Stimulated activated CD4-positive, alpha-beta T cell treated with anti-CD3 and anti-CD28 coated beads, TNF-alpha, amount 100 ng/mL, for 1 hour (primary cell): Measurements from ENCODE around the gene PSMA6.
A peak's percentile ranks its signal among the peaks of the same experiment; 100 is the strongest.
"Not testable (repeated sequence)": the region's sequence is repeated elsewhere in the genome, so short reads cannot be mapped to it uniquely, and the experiment has no call there.

Experiments used
- DNase-seq, 3 donors: peaks; one replicate each; pipeline ENCODE4 v3.0.0-alpha.2; 2020; ENCODE audit warnings: low read depth in 3 of 3, low spot score in 1 of 3

Gene PSMA6

DNA sequence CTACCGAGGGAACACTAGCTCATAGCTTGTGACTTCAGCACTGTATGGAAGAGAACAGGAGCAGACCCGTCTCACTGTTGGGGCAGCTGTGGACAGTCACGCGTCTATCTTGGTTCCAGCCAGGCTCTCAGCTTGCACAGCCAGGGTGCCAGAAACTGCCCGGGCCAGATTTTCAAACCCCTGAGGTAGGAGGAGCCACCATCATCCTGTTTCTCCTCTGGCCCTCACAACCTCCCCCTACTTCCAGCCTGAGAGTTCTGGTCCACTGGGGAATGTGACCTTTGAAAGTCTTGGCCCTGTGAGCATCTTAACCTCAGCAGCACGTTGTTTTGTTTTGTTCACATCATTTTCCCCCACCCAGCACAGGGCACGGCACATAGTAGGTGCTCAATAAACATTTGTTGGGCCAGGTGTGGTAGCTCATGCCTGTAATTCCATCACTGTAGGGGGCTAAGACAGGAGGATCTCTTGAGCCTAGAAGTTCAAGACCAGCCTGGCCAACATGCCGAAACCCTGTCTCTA is 50.4 kb downstream of the PSMA6 start:
- no peak for DNase-seq

DNA sequence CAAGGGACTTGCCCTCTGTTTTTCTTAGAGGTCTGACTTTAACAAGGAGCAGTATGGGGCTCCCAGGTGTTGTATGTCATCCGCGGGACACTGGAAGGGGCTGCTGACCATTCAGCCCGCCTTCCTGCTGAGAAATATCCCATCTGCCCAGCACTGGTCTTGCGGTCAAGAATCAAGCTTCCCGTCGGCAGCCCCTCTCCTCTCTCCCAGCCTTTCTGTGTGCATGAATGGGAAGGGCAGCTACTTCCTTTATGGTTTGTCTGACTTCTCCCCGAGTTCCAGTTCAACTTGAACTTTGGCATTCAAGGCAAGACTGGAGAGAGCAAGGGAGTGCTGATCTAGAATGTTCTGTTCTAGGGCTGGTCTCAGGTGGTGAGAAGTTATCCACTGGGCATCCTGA is 51.5 kb downstream of the PSMA6 start:
- no peak for DNase-seq

DNA sequence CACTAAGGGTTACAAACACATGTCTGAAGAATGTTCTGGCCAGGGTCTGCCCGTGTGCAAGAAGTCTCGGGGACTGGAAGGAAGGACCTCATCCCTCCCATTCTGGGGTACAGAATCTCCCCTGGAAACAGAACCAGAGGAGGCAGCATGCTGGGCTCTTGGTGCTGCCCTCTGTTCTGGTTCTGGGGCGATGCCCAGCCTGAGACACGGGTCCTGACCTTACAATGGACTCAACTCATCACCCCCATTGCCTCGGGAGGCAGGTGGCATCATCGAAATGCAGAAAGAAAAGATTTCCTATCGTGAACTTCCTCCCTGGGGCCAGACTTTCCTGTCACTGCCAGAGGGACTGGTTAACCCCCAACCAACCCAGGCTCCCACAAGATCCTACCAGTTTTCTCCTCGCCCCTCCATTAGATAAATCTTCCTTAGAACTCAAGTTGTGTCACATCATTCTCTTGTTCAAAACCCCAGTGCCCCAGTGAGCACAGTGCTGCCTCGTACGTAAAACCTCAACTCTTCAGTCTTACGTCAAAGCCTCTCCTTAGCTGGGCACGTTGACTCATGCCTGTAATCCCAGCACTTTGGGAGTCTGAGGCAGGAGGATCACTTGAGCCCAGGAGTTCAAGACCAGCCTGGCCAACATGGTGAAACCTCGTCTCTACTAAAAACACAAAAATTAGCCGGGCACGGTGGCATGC is 52.1 kb downstream of the PSMA6 start:
- DNase-seq, result no peak

DNA sequence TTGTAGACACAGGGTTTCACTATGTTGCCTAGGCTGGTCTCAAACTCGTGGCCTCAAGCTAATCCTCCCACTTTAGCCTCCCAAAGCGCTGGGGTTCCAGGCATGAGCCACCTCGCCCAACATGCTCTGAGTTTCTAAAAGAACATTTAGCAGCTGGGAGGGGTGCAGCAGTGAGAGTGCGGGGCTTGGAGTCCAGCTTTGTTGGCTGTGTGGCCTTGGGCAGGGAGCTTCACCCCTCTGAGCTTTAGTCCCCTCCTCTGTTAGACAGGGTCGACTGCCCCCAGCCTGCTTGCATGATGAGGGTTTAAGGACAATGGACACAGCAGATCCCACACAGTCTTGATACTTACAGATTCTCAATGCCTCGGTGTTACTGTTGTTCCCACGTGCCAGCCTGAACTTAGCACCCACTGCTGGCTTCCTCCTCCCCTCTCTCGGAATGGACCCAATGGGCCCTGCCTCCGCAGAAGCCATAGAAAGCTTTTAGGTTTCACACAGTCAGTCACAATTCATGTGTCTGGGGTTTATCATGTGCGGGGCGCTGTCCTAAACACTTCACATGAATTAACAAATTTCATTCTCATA is 54.6 kb downstream of the PSMA6 start:
- no peak for DNase-seq

DNA sequence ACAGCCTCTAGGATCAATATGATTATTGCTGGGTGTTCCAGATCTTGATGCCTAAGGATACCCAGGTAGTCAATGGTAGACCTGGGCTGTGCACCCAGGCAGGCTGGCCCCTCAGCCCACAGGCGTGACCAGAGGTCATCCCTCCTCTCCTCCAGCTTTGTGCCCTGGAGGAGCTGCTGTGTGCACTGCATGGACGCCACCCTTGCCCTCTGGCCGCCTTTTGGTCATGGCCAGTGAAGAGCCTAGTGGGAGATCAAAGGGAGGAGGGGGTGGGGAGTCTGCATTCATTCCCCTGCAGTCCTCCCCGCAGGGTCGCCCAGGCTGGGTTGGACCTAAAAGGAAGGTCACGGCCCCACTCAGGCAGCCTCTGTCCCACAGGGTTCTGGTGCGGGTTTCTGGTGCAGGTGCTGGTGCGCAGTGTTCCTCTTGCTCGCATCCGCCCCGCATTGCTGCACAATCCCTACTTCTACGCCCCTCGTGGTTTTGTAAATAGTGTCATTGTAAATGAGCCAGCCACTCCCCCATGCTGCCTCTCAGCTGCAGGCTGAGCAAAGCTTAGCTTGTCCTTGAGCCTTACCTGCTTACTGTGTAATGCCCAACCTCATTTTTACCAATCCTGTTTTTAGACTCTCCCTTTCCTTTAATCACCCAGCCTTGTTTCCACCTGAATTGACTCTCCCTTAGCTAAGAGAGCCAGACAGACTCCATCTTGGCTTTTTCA is 55.3 kb downstream of the PSMA6 start:
- no peak for DNase-seq

DNA sequence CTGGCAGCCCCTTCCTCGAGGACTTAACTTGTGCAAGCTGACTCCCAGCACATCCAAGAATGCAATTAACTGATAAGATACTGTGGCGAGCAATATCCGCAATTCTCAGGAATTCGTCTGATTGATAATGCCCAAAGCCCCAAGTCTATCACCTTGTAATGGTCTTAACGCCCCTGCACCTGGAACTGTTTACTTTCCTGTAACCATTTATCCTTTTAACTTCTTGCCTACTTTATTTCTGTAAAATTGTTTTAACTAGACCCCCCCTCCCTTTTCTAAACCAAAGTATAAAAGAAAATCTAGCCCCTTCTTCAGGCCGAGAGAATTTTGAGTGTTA is 55.8 kb downstream of the PSMA6 start:
- not testable (repeated sequence) for DNase-seq

DNA sequence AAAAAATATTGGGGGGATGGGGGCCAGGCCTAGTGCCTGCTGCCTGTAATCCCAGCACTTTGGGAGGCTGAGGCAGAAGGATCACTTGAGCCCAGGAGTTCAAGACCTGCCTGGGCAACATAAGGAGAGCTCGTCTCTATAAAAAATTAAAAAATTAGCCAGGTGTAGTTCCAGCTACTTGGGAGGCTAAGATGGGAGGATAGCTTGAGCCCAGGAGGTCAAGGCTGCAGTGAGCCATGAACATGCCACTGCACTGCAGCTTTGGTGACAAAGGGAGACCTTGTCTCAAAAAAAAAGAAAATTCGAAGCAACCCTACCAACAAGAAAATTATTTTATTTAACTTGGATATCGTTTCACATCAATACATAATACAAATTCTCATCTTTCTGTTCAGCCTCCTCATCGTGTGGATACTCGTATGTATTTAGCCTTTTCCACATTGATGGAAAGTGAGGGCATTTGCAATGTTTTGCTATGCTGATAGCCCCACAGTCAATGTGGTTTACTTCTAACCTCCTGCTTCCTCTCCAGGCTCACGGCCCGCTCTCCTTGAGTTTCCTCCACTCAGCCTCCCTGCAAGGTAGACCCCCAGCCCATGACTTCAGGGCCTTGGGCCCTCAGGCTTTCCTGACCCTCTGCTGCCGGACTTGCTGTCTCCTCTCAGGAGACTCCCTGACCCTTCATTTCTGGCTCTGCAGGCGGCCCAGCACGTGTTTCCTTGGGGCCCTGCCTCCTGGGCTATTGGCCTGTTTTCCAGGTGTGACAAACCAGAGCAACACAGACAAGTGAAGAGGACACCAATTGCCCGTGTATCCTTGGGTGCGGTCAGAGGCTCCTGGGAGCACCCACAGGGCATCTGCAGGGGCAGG is 57.5 kb downstream of the PSMA6 start:
- no peak for DNase-seq

DNA sequence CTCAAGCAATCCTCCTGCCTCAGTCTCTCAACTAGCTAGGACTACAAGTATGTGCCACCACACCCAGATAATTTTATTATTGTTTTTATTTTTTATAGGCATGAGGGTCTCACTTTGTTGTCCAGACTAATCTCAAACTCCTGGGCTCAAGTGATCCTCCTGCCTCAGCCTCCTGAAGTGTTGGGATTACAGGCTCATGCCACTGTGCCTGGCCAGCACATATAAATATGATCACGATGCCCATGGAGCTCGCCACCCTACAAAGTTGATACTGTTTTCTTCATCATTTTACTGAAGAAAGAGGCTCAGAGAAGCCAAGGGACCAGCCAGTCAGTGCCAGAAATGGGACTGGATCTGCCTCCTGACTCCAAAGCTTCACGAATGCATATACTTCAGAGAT is 59.3 kb downstream of the PSMA6 start:
- no peak for DNase-seq

DNA sequence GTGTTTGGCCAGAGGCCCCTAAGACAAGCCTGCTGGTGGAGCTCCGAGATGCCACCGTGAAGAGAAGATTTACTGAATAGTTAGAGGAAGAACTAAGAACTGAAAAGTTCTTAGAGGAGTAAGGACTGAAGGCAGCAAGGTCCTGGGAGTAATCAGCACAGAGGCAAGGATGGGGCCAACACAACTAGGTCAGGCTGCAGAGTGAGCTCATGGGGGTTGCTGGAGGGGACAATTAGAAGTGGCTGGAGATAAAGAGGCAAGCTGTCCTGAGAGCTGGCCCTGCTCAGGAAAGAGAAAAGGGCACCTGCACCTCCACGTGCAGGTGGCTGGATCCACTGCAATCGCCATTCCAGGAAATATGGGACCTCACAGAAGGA is 59.7 kb downstream of the PSMA6 start:
- no peak for DNase-seq

DNA sequence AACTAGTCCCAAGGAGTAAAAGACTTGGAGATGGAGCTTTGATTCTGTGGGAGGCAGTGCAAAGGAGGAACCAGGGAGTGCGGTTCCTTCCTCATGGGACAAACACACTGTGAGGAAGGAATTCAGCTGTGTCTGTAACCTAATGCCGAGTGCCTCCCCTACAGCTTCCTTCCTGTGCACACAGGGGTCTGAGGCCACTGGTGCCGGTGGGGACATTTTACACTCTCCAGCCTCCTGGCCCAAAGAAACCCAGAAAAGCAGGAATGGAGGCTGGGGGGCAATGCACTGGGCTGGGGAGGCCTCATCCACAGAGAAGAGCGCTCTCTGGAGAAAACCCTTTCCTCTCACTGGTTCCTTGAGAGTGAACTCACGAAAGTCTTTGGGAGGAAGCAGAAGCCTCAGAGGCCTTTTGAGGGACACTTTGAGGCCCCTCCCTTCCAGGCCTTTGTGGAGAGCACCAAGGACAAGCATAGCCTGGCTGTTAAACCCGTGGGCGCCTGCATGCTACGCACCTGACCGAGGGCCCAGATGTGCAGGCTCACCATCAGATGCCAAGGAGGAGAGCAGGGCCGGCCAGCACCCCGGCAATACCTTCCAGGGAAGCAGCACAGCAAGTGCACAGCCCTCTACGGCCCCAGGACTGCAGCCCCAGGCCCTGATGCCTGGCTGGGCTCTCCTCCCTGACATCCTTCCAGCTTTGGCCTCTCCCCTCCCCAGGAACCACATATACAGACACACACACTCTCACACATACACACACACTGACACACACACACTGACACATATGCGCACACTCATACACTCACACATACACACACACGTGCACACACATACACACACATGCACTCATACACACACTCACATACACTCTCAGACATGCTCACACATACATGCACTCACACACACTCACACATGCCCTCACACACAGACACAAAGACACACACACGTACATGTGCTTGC is 60.4 kb downstream of the PSMA6 start:
- DNase-seq, result no peak

DNA sequence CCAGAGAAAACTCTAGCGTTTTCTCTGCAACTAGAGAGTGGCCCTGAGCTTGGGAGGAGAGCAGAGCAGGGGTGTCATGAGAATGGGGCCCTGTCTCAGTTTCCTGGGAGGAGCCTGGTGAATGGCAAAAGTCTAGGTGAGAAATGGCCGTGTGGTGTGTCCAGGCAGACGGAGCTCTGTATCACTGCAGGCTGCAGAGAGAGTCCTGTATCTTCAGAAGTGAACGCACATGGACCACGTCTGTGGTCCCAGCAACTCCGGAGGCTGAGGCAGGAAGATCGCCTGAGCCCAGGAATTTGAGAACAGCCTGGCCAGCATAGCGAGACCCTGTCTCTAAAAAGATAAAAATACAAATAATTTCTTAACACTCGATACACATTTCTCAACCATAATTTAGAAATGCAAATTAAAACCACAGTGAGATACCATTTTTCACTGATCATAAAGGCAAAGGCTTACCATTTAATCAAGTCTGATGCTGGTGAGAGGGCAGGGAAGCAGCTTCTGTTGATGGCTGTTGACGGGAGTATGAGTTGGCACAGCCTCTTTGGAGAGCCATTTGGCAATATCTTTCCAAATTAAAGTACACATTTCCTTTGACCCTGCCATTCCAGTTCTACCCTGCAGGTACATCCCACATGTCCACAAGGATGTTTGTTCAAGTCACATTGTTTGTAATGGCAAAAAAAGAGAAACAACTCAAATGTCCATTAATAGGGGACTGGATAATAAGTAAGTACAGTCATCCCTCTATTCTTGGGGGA is 61.4 kb downstream of the PSMA6 start:
- DNase-seq, result no peak

DNA sequence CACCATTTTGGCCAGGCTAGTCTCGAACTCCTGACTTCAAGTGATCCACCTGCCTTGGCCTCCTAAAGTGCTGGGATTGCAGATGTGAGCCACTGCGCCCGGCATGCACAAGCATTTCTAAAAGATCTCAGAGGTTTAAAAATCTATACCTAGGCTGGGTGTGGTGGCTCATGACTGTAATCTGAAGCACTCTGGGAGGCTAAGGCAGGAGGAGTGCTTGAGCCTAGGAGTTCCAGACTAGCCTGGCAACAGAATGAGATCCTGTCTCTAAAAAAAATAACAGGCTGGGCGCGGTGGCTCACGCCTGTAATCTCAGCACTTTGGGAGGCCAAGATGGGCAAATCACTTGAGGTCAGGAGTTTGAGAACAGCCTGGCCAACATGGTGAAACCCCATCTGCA is 63.1 kb downstream of the PSMA6 start:
- not testable (repeated sequence) for DNase-seq

DNA sequence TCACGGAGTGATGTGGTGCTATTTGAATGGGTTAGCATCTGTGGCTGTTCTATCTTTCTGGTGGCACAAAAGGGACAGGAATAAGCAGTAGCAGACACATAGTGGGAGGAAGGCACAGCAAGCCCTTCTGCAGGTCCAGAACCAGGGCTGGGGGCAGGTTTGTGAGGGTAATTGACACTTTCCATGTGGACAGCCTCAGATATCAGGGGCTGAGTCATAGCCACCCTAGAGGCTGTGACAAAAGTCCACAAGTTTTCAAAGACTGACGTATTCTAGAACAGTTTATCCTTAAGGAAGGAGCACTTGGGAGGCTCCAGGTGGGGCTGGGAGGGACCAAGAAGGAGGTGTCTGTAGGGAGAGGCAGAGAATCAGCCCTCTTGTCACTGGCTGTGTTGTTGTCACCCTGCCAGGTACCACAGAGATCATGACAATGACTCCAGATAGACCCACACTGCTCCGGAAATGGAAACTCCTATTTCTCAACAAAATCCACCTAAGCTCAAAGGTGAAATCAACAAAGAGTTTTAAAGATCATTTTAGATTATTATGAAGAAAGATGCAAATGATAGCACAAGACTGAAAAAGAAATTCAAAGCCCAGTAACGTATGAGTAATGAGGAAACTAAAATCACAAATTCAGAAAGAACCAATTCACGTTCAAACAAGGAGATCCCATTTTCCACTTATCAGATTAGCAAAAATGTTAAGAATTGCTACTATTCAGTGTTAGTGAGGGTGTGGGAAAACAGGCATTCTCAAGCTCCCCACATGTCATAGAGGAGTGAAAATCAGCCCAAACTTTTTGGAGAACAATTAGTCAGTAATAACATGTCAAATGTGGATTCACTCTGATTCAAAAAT is 64.0 kb downstream of the PSMA6 start:
- DNase-seq, result no peak

DNA sequence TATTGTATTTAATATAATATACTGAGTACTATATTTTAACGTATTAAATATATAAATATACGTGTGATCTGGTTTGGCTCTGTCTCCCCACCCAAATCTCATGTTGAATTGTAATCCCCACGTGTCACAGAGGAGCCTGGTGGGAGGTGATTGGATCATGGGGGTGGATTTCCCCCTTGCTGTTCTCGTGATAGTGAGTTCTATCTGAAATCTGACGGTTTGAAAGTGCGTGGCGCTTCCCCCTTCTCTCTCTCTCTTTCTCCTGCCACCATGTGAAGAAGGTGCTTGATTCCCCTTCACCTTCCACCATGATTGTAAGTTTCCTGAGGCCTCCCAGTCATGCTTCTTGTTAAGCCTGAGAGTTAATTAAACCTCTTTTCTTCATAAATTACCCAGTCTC is 67.5 kb downstream of the PSMA6 start:
- DNase-seq, result not testable (repeated sequence)

DNA sequence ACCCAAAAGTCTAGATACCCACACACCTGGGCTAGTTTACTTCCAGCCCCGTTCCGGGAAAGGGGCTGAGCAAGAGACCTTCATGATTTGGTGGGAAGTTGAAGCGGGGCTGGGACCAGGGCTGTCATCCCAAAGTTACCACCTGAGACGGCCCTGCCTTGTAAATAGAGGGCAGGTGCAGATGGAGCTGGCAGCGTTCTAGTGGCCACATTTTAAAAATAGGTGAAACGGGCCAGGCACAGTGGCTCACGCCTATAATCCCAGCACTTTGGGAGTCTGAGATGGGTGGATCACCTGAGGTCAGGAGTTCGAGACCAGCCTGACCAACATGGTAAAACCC is 68.9 kb downstream of the PSMA6 start:
- no peak for DNase-seq

DNA sequence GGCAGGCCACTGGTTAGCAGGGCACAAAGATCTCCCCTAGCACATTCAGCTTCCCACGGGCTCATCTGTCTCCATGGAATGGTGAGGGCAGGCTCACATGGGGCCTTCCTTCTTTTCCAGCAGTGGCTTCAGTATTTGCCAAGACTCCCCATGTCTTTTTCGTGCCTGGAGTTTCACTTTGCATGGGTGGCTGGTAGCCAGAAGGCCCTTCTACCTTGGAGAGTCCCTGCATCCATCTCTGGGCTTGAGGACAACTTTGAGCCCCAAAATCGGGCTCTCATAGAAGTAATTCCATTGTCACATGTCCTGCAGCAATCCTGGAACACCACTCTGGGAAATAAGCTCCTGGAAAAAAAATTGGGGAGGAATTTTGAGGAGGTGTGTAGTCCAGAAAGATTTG is 70.3 kb downstream of the PSMA6 start:
- no peak for DNase-seq

DNA sequence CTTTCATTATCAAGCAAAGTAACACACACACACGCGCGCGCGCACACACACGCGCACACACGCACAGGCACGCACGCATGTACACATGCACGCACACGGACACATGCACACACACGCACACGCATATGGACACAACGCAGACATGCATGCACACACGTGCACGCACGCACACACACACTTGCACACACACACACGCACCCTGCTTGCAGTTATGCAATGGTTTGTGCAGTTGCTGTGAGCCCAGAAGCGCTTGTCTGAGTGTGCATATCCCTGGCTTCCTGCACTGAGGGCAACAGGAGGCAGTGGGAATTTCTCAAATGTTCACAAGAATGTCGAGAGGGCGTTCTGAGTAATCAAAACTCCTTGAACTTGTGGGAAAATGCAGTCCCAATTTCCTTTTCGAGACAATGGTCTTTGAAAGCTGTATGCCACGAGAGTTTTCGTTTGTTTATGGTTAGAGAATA is 70.8 kb downstream of the PSMA6 start:
- no peak for DNase-seq

DNA sequence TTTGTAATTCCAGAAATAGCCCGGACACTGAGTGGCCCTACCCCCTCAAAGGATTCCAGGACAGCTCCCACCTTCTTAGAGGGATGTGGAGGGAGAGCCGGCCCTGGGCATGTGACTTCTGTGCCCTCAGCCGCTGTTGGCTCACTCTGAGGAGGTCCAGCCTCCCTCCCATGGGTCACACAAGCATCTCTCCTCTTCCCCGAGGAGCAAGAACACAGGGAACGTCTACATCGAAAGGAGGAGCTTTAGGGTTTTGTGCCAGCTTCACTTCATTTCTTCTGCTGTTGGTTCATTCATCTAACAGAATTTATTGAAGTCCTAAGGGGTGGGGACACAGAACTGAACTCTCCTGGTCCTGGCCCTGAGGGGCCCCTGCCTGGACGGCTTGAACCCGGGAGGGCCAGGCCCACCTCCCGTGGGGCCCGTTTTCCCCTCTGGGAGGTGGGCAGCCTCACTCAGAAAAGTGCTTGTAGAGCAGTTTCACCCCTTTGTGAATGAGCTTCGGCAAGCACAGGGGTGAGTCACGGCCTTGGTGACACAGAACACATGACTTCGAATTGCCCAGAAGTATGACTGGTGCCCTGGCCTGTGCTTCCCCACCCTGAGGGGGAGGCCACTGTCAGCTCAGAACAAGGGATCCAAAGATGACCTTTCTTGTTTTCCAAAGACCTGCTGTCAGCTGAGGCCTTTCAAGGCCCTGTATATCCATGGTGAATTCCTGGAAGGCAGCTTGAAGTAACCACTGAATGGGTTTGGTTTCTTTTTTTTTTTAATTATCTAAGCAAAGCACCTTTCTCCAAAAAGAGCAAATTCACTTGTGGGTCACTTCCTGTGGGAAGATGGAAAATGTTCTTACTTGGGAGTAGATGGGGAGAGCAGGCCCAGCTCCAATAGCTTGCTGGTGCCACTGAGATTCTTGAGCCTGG is 73.2 kb downstream of the PSMA6 start:
- peak in 1 of 3 donors; percentile 61 for DNase-seq
